ENCODE data around the gene TBC1D24. TPM values are rescaled to one million over a fixed set of nuclear protein-coding genes. Genes with fewer than 3 reads are reported as not detected.

The TBC1D24 gene
- polyA plus RNA-seq, 1 donor (not counting 4 experiments of a cell fraction or from before 2014, with no cell fraction given) = 3.0 TPM

DNA sequence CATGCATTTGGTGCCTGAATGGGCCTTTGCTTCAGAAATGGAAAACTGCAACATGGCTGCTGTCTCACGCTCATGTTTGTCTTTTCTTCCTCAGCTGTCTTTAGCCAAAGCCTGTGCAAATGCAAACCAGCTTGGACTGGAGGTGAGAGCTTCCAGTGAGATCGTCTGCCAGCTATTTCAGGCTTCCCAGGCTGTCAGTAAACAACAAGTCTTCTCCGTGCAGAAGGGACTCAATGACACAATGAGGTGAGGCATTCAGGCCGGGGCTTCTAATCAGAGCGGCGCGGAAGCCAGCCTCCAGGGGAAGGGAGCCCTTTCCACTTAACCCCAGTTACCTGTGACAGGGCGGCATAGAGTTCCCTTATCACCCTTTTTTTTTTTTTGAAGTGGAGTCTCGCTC is 31.4 kb upstream of the TBC1D24 start:
- Histone ChIP-seq H4K20me1 (ENCODE audit: control insufficient read depth, extremely low read depth, insufficient read depth, low read length) (peaks cover 4% of the 10 kb centered on the region), H3K9me3 (ENCODE audit: control insufficient read depth, low read depth, low read length) (no peaks in the 10 kb centered on the region), H3K4me1 (ENCODE audit: control insufficient read depth, extremely low read depth, insufficient read depth, low read length) (no peaks in the 10 kb centered on the region), H3K9ac (ENCODE audit: control insufficient read depth, extremely low read depth, insufficient read depth, low read length) (no peak overlapping the region), H3K4me3 (ENCODE audit: control insufficient read depth in 2 of 3, extremely low read depth in 1 of 3, insufficient read depth in 2 of 3, low read depth in 1 of 3, low read length in 3 of 3) (no peak overlapping the region), H3K9me1 (ENCODE audit: control insufficient read depth, extremely low read depth, insufficient read depth, low read length) (no peaks in the 10 kb centered on the region), H3K27ac (ENCODE audit: control insufficient read depth, insufficient read depth, low read length) (no peak overlapping the region), H3K27me3 (ENCODE audit: control insufficient read depth, extremely low read depth, insufficient read depth, low read length) (no peaks in the 10 kb centered on the region), H2AFZ (ENCODE audit: control insufficient read depth, low read length) (no peak overlapping the region), H3K79me2 (ENCODE audit: control insufficient read depth, insufficient read depth, low read length) (no peaks in the 10 kb centered on the region), H3K36me3 (ENCODE audit: control insufficient read depth in 2 of 2, extremely low read depth in 1 of 2, insufficient read depth in 2 of 2, low read length in 2 of 2) (peaks cover 25 to 45% of the 10 kb centered on the region in 2 experiments), H3K4me2 (ENCODE audit: control insufficient read depth, extremely low read depth, insufficient read depth, low read depth, low read length) (no peak overlapping the region)
- dilution Hi-C loops (cut with MboI; ENCODE audit: extremely low pct_ligation_motif_present, low sequenced_read_pairs) = no loop called here
- TF ChIP-seq, protein P1, sequence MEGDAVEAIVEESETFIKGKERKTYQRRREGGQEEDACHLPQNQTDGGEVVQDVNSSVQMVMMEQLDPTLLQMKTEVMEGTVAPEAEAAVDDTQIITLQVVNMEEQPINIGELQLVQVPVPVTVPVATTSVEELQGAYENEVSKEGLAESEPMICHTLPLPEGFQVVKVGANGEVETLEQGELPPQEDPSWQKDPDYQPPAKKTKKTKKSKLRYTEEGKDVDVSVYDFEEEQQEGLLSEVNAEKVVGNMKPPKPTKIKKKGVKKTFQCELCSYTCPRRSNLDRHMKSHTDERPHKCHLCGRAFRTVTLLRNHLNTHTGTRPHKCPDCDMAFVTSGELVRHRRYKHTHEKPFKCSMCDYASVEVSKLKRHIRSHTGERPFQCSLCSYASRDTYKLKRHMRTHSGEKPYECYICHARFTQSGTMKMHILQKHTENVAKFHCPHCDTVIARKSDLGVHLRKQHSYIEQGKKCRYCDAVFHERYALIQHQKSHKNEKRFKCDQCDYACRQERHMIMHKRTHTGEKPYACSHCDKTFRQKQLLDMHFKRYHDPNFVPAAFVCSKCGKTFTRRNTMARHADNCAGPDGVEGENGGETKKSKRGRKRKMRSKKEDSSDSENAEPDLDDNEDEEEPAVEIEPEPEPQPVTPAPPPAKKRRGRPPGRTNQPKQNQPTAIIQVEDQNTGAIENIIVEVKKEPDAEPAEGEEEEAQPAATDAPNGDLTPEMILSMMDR (optimal IDR thresholded peaks at IDR 0.05 in 1 of 3, IDR thresholded peaks at IDR 0.05 in 1 of 3, conservative IDR thresholded peaks at IDR 0.05 in 1 of 3; ENCODE audit: extremely low read depth in 1 of 3, insufficient read depth in 2 of 3, low read length in 3 of 3) = no peak
- no peak for TF ChIP-seq EZH2 (IDR thresholded peaks at IDR 0.05; ENCODE audit: low read length)
- DNase-seq (ENCODE audit: low read depth, low spot score) (no peak), FAIRE-seq (no peak)

DNA sequence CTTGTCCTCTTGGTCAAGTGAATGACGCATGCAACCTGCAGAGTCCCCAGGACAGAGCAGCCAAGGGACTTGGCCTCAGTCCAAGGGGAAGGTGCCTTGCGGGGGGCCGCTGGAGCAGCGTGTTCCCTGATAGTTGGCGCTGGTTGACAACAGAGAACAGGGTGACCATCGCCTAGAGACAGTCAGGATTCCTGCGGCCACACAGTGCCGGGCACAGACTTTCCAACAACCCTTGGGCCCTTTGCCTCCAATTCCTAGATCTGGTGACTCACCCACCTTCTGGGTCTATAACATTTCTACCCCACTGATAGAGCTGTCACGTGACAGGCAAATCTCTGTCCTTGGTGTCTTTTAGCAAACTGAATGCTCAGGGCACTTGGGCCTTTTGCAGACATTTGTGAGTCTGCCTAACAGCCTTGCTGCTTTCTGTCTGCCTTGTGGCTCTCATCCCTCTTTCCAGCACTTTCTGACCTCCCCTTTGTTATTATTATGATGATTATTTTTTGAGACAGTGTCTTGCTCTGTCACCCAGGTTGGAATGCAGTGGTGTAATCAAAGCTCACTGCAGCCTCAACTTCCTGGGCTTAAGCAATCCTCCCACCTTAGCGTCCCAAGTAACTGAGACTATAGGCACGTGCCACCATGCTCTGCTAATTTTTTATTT is 26.9 kb upstream of the TBC1D24 start:
- H3K27me3 ChIP-seq (ENCODE audit: control insufficient read depth, extremely low read depth, insufficient read depth, low read length) = no peaks in the 10 kb centered on the region
- TF ChIP-seq, protein P1 (optimal IDR thresholded peaks at IDR 0.05 in 1 of 3, IDR thresholded peaks at IDR 0.05 in 1 of 3, conservative IDR thresholded peaks at IDR 0.05 in 1 of 3; ENCODE audit: extremely low read depth in 1 of 3, insufficient read depth in 2 of 3, low read length in 3 of 3) = no peak
- no peak for TF ChIP-seq EZH2 (IDR thresholded peaks at IDR 0.05; ENCODE audit: low read length)
- H3K4me1 ChIP-seq (ENCODE audit: control insufficient read depth, extremely low read depth, insufficient read depth, low read length) = no peaks in the 10 kb centered on the region
- no peaks in the 10 kb centered on the region for H3K9me3 ChIP-seq (ENCODE audit: control insufficient read depth, low read depth, low read length)
- H3K4me2 ChIP-seq (ENCODE audit: control insufficient read depth, extremely low read depth, insufficient read depth, low read depth, low read length) = no peak overlapping the region
- H3K27ac ChIP-seq (ENCODE audit: control insufficient read depth, insufficient read depth, low read length) = no peak overlapping the region
- no peak overlapping the region for H3K9ac ChIP-seq (ENCODE audit: control insufficient read depth, extremely low read depth, insufficient read depth, low read length)
- DNase-seq (ENCODE audit: low read depth, low spot score) = no peak
- peaks cover 24 to 43% of the 10 kb centered on the region in 2 experiments for H3K36me3 ChIP-seq (ENCODE audit: control insufficient read depth in 2 of 2, extremely low read depth in 1 of 2, insufficient read depth in 2 of 2, low read length in 2 of 2)
- no peaks in the 10 kb centered on the region for H3K79me2 ChIP-seq (ENCODE audit: control insufficient read depth, insufficient read depth, low read length)
- no peaks in the 10 kb centered on the region for H3K9me1 ChIP-seq (ENCODE audit: control insufficient read depth, extremely low read depth, insufficient read depth, low read length)
- dilution Hi-C loops (cut with MboI; ENCODE audit: extremely low pct_ligation_motif_present, low sequenced_read_pairs) = no loop called here
- no peak overlapping the region for H3K4me3 ChIP-seq (ENCODE audit: control insufficient read depth in 2 of 3, extremely low read depth in 1 of 3, insufficient read depth in 2 of 3, low read depth in 1 of 3, low read length in 3 of 3)
- no peak overlapping the region for H2AFZ ChIP-seq (ENCODE audit: control insufficient read depth, low read length)
- no peak for FAIRE-seq
- H4K20me1 ChIP-seq (ENCODE audit: control insufficient read depth, extremely low read depth, insufficient read depth, low read length) = peaks cover 4% of the 10 kb centered on the region
